ENCODE measurements around the gene ZNF23. TPM values are rescaled to one million over a fixed set of nuclear protein-coding genes. Genes with fewer than 3 reads are reported as not detected.
A peak's percentile ranks its signal among the peaks of the same experiment; 100 is the strongest.

The ZNF23 gene
- total RNA-seq, 1 experiment from 2014 or later: 11.6 TPM

DNA sequence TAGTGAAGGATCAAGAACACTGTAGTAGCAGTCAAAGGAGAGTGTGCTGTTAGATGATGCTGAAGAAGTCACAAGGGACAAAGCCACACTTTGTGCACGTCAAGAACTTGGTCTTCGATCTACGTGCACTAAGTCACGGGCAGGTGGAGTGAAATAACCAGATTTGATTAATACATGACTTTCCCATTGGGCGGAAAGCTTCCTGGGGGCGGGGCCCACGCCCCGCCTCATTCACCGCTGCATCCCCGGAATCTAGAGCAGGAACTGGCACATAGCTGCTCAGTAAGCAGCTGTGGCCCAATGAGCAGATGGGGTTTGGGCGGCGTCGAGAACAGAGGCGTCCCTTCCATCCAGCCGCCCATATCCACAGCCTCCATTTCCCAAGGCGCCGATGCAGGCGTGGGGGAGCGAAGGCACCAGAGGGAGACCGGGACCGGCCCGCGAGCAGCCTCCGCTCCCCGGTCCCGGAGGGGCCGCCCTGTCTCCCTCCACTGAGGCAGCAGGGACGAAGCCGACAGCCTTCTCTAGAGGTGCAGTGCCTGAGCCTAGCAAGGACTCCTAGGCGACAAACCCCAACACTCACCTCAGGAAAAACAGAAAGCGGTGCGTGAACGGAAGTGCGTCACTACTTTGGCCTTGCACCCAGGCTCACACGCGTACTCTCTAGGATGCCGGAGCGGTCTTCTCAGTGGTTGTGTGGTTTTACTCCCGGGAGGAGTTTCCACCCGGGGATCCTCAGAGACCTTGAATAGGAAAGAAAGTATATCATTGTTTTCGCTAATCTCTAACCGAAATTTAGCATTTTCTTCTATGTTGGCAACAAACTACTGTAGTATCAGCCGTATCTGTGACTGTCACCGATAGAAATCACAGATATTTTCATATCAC lies 22.2 kb upstream of the ZNF23 start:
- peak; percentile 93 for ATAC-seq
- Mint-ChIP-seq H3K4me3 (peak overlapping the region; percentile 79), H3K27me3 (ENCODE audit: low read depth) (peaks cover 4% of the 10 kb centered on the region), H3K27ac (peak overlapping the region; percentile 94), H3K9me3 (no peaks in the 10 kb centered on the region), H3K4me1 (peaks cover 13% of the 10 kb centered on the region), H3K36me3 (no peaks in the 10 kb centered on the region)
- ChIA-PET CTCF (interaction anchor here (0.5 to 1.5 kb wide), 9 partner anchors 9 to 127 kb away, joined by 3 to 12 read pairs (median 5); partner anchors contain the start of gene ZNF23), POLR2A (interaction anchor here (1.3 kb wide), 1 partner anchor 22 kb away, joined by 10 read pairs; the partner anchor contains the start of gene ZNF23)
- DNase-seq (ENCODE audit: low spot score): peak; percentile 69
- TF ChIP-seq HMGXB4 (CRISPR knock-in tag; IDR thresholded peaks at IDR 0.05): no peak
- no peak for TF ChIP-seq NFYB (CRISPR knock-in tag; conservative IDR thresholded peaks at IDR 0.05; ENCODE audit: low read depth)
- TF ChIP-seq SOX15 (CRISPR knock-in tag; IDR thresholded peaks at IDR 0.05): no peak
- no peak for TF ChIP-seq ATF1 (CRISPR knock-in tag; IDR thresholded peaks at IDR 0.05)
- TF ChIP-seq, protein P1, sequence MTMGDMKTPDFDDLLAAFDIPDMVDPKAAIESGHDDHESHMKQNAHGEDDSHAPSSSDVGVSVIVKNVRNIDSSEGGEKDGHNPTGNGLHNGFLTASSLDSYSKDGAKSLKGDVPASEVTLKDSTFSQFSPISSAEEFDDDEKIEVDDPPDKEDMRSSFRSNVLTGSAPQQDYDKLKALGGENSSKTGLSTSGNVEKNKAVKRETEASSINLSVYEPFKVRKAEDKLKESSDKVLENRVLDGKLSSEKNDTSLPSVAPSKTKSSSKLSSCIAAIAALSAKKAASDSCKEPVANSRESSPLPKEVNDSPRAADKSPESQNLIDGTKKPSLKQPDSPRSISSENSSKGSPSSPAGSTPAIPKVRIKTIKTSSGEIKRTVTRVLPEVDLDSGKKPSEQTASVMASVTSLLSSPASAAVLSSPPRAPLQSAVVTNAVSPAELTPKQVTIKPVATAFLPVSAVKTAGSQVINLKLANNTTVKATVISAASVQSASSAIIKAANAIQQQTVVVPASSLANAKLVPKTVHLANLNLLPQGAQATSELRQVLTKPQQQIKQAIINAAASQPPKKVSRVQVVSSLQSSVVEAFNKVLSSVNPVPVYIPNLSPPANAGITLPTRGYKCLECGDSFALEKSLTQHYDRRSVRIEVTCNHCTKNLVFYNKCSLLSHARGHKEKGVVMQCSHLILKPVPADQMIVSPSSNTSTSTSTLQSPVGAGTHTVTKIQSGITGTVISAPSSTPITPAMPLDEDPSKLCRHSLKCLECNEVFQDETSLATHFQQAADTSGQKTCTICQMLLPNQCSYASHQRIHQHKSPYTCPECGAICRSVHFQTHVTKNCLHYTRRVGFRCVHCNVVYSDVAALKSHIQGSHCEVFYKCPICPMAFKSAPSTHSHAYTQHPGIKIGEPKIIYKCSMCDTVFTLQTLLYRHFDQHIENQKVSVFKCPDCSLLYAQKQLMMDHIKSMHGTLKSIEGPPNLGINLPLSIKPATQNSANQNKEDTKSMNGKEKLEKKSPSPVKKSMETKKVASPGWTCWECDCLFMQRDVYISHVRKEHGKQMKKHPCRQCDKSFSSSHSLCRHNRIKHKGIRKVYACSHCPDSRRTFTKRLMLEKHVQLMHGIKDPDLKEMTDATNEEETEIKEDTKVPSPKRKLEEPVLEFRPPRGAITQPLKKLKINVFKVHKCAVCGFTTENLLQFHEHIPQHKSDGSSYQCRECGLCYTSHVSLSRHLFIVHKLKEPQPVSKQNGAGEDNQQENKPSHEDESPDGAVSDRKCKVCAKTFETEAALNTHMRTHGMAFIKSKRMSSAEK (CRISPR knock-in tag; IDR thresholded peaks at IDR 0.05; ENCODE audit: borderline replicate concordance): no peak
- no peak for TF ChIP-seq ATF3 (CRISPR knock-in tag; conservative IDR thresholded peaks at IDR 0.05)
- no peak for TF ChIP-seq FOXJ3 (CRISPR knock-in tag; IDR thresholded peaks at IDR 0.05; ENCODE audit: borderline replicate concordance)
- TF ChIP-seq, protein P2, sequence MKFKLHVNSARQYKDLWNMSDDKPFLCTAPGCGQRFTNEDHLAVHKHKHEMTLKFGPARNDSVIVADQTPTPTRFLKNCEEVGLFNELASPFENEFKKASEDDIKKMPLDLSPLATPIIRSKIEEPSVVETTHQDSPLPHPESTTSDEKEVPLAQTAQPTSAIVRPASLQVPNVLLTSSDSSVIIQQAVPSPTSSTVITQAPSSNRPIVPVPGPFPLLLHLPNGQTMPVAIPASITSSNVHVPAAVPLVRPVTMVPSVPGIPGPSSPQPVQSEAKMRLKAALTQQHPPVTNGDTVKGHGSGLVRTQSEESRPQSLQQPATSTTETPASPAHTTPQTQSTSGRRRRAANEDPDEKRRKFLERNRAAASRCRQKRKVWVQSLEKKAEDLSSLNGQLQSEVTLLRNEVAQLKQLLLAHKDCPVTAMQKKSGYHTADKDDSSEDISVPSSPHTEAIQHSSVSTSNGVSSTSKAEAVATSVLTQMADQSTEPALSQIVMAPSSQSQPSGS (CRISPR knock-in tag; IDR thresholded peaks at IDR 0.05; ENCODE audit: borderline replicate concordance, low read depth): no peak
- no peak for TF ChIP-seq ZNF138 (CRISPR knock-in tag; conservative IDR thresholded peaks at IDR 0.05)
- TF ChIP-seq RELA (CRISPR knock-in tag; IDR thresholded peaks at IDR 0.05; ENCODE audit: borderline replicate concordance): no peak
- TF ChIP-seq FOXP1 (CRISPR knock-in tag; IDR thresholded peaks at IDR 0.05; ENCODE audit: borderline replicate concordance): peak; percentile 66; the same call in 1 of the 2 replicates
- TF ChIP-seq TEAD4 (CRISPR knock-in tag; IDR thresholded peaks at IDR 0.05): no peak
- TF ChIP-seq ESRRA (CRISPR knock-in tag; IDR thresholded peaks at IDR 0.05; ENCODE audit: borderline replicate concordance): no peak
- no peak for TF ChIP-seq NR1H2 (CRISPR knock-in tag; IDR thresholded peaks at IDR 0.05)
- TF ChIP-seq, protein P3, sequence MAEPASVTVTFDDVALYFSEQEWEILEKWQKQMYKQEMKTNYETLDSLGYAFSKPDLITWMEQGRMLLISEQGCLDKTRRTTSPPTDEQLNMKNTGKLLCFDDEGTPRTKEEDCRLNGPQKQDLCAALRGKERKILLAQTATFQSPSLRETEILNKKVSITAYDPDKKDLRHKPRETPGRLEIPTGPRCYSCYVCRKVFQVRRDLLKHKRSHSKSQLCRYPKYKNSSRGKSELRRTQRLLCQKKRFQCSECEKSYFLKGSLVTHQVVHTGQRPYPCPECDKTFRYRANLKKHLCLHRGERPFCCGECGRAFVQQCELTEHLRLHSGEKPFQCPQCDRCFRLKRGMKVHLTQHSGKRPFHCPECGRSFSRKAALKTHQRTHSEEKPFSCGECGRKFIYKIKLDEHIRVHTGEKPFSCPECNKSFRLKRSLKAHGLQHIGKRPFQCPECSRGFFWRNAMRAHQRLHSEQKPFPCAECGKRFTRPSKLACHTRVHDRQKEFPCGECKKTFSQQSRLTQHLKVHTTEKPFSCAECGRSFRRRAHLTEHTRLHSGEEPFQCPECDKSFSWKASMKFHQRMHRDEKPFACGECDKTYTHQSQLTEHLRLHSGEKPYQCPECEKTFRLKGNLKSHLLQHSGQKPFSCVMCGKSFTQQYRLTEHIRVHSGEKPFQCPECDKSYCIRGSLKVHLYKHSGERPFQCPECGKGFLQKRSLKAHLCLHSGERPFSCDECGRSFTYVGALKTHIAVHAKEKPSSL (CRISPR knock-in tag; conservative IDR thresholded peaks at IDR 0.05): no peak
- no peak for TF ChIP-seq NFE2L1 (CRISPR knock-in tag; IDR thresholded peaks at IDR 0.05)
- TF ChIP-seq ZNF423 (CRISPR knock-in tag; IDR thresholded peaks at IDR 0.05): no peak
- no peak for TF ChIP-seq IRF1 (CRISPR knock-in tag; IDR thresholded peaks at IDR 0.05)
- TF ChIP-seq ZNF121 (CRISPR knock-in tag; IDR thresholded peaks at IDR 0.05): no peak
- no peak for TF ChIP-seq ZNF281 (CRISPR knock-in tag; IDR thresholded peaks at IDR 0.05)
- TF ChIP-seq, protein P4, sequence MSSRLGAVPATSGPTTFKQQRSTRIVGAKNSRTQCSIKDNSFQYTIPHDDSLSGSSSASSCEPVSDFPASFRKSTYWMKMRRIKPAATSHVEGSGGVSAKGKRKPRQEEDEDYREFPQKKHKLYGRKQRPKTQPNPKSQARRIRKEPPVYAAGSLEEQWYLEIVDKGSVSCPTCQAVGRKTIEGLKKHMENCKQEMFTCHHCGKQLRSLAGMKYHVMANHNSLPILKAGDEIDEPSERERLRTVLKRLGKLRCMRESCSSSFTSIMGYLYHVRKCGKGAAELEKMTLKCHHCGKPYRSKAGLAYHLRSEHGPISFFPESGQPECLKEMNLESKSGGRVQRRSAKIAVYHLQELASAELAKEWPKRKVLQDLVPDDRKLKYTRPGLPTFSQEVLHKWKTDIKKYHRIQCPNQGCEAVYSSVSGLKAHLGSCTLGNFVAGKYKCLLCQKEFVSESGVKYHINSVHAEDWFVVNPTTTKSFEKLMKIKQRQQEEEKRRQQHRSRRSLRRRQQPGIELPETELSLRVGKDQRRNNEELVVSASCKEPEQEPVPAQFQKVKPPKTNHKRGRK (CRISPR knock-in tag; IDR thresholded peaks at IDR 0.05; ENCODE audit: borderline replicate concordance): no peak
